ENCODE results near the gene PPP1R16B.

DNA sequence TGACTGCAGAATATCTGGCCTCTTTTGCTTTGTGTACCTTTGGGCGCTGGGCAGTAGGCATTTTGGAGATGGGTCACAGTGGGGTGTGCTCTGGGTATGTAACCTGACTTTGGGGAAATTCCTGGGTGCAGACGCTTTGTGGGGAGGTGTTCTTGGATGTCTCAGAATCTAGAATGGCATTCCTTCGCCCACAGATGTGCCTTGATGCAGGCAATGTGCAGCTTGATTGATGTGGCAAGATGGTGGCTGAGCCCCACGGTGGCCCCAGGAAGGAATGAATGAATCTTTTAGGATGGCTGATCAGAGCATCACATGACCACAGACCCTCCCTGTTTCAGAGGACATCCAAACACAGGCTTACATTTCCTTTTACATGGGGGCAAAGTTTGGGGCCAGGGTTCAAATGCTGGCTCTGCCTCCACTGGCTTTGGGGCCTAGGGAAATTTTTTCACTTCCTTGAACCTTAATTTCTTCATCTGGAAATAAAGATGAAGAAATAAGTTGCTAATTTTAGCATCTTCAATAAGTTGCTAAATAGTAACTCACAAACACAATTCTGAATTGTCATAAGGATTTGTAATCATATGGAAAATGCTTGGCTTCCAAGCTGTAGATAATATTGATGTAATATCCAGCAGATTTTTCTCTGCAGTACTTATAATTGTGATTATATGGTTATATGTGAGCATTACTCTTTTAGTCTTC lies 5.6 kb downstream of the PPP1R16B start:
- TF ChIP-seq, protein P1, sequence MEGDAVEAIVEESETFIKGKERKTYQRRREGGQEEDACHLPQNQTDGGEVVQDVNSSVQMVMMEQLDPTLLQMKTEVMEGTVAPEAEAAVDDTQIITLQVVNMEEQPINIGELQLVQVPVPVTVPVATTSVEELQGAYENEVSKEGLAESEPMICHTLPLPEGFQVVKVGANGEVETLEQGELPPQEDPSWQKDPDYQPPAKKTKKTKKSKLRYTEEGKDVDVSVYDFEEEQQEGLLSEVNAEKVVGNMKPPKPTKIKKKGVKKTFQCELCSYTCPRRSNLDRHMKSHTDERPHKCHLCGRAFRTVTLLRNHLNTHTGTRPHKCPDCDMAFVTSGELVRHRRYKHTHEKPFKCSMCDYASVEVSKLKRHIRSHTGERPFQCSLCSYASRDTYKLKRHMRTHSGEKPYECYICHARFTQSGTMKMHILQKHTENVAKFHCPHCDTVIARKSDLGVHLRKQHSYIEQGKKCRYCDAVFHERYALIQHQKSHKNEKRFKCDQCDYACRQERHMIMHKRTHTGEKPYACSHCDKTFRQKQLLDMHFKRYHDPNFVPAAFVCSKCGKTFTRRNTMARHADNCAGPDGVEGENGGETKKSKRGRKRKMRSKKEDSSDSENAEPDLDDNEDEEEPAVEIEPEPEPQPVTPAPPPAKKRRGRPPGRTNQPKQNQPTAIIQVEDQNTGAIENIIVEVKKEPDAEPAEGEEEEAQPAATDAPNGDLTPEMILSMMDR (IDR thresholded peaks at IDR 0.05) = no peak
- TF ChIP-seq POLR2A (IDR thresholded peaks at IDR 0.05) = no peak

All from right lobe of liver (tissue), 4 donors.